Natural killer cell (primary cell): Measurements from ENCODE around the gene ZEB2. TPM values are rescaled to one million over a fixed set of nuclear protein-coding genes. Genes with fewer than 3 reads are reported as not detected.

Source experiments
- ATAC-seq, 3 donors: fragments of 150-1000 bp in 2 of 3; fragments of 200-7000 bp in 1 of 3; cut with Tn5 transposase; 1 replicate in 1 of 3; 2 replicates in 2 of 3; pipeline ENCODE4 v1.10.0; 2021; ENCODE audit warnings: mild to moderate bottlenecking in 2 of 3, moderate library complexity in 2 of 3
- DNase-seq, 2 donors: peaks; one replicate each; pipeline versions ENCODE4 v3.0.0 to v3.0.0-alpha.2; 2013 to 2021; ENCODE audit warnings: mixed read lengths in 1 of 2
- H3K27ac ChIP-seq: one replicate; pipeline ENCODE4 v1.5.1; 2013; ENCODE audit warnings: mild to moderate bottlenecking, low read length
- H3K27me3 ChIP-seq: one replicate; pipeline ENCODE4 v1.6.1; 2013; ENCODE audit warnings: low read length; ENCODE audit not compliant: control insufficient read depth, insufficient read depth
- H3K36me3 ChIP-seq: one replicate; pipeline ENCODE4 v1.6.1; 2013; ENCODE audit warnings: low read length; ENCODE audit not compliant: control insufficient read depth, insufficient read depth
- H3K4me1 ChIP-seq: one replicate; pipeline ENCODE4 v1.6.1; 2013; ENCODE audit warnings: low read length; ENCODE audit not compliant: control insufficient read depth, insufficient read depth
- H3K4me3 ChIP-seq: one replicate; pipeline ENCODE4 v1.5.1; 2013; ENCODE audit warnings: low read length
- H3K9me3 ChIP-seq: one replicate; pipeline ENCODE4 v1.6.1; 2013; ENCODE audit warnings: low read length; ENCODE audit not compliant: control insufficient read depth, insufficient read depth
- H3K27ac Mint-ChIP-seq, 2 donors: one replicate each; pipeline ENCODE4 v1.8.0; 2022; ENCODE audit warnings: mild to moderate bottlenecking in 2 of 2, mixed read lengths in 2 of 2, moderate library complexity in 1 of 2
- H3K27me3 Mint-ChIP-seq, 2 donors: one replicate each; pipeline ENCODE4 v1.8.0; 2022; ENCODE audit warnings: low read depth in 2 of 2, mixed read lengths in 2 of 2
- H3K36me3 Mint-ChIP-seq: one replicate; pipeline ENCODE4 v1.8.0; 2022; ENCODE audit warnings: mixed read lengths
- H3K4me1 Mint-ChIP-seq, 2 donors: one replicate each; pipeline ENCODE4 v1.8.0; 2022; ENCODE audit warnings: mixed read lengths in 2 of 2
- H3K4me3 Mint-ChIP-seq: one replicate; pipeline ENCODE4 v1.8.0; 2022; ENCODE audit warnings: mild to moderate bottlenecking, moderate library complexity, mixed read lengths
- H3K9me3 Mint-ChIP-seq, 2 donors: one replicate each; pipeline ENCODE4 v1.8.0; 2022; ENCODE audit warnings: mixed read lengths in 2 of 2
- WGBS: methylation state at CpG from one replicate; pipeline ENCODE4 v1.1.7; 2013; ENCODE audit warnings: missing lambda C conversion rate; ENCODE audit not compliant: insufficient coverage; 5-methylcytosine and 5-hydroxymethylcytosine counted together
- intact Hi-C: fragments of 100-400 bp; cut with micrococcal nuclease; formaldehyde crosslinking; loops from one replicate; pipeline ENCODE4 v1.14.2; 2022
- total RNA-seq, 4 donors: library from RNA; stranded (reverse); fragments of 120-200 nt in 1 of 4; gene quantifications; one replicate each; pipeline versions ENCODE4 v1.2.3 to v1.2.4, GENCODE V29; 2013 to 2022
- TF ChIP-seq, protein P1 (sequence below): fragments of 200-600 bp; IDR thresholded peaks from one replicate; pipeline ENCODE4 v1.8.0; 2022; ENCODE audit warnings: antibody characterized with exemption

ZEB2 gene
- total RNA-seq, 3 donors from 2014 or later (not counting 1 experiment from before 2014, with no cell fraction given): 718 to 1,143 (median 944) TPM

DNA sequence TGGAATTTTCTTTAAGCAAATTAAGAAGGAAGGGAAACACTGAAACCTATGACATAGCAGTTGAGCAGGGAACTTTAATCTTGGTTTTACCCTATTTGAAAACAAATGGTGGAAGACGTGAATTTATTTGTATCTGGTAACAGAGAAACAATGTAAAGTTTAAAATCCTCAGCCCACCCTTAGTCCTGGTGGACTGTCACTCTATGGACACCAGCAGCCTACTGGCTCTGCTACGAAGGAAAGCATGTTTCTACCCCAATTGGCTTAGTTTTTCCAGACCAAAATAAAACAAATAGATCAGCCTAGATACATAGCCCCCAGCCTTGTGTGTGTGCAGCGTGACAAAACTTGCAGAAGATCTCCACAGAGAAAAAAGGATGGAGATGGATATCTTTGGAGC is 7.4 kb downstream of the ZEB2 start:
- no peak for ATAC-seq
- Histone ChIP-seq H3K27ac (peak overlapping the region; percentile 92), H3K36me3 (peaks cover 15% of the 10 kb centered on the region), H3K4me3 (no peak overlapping the region), H3K9me3 (no peaks in the 10 kb centered on the region), H3K27me3 (no peaks in the 10 kb centered on the region), H3K4me1 (peaks cover 61% of the 10 kb centered on the region)
- intact Hi-C loops: no loop called here
- TF ChIP-seq, protein P1, sequence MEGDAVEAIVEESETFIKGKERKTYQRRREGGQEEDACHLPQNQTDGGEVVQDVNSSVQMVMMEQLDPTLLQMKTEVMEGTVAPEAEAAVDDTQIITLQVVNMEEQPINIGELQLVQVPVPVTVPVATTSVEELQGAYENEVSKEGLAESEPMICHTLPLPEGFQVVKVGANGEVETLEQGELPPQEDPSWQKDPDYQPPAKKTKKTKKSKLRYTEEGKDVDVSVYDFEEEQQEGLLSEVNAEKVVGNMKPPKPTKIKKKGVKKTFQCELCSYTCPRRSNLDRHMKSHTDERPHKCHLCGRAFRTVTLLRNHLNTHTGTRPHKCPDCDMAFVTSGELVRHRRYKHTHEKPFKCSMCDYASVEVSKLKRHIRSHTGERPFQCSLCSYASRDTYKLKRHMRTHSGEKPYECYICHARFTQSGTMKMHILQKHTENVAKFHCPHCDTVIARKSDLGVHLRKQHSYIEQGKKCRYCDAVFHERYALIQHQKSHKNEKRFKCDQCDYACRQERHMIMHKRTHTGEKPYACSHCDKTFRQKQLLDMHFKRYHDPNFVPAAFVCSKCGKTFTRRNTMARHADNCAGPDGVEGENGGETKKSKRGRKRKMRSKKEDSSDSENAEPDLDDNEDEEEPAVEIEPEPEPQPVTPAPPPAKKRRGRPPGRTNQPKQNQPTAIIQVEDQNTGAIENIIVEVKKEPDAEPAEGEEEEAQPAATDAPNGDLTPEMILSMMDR: no peak
- 72% methylated on average over 3 of the region's 3 CpGs for WGBS
- peaks cover 7 to 9% of the 10 kb centered on the region in 2 donors for H3K27me3 Mint-ChIP-seq
- H3K9me3 Mint-ChIP-seq: peaks cover 2 to 3% of the 10 kb centered on the region in 2 donors
- peaks cover 44% of the 10 kb centered on the region for H3K36me3 Mint-ChIP-seq
- no peak overlapping the region for H3K27ac Mint-ChIP-seq
- H3K4me1 Mint-ChIP-seq: peaks cover 81% of the 10 kb centered on the region in 2 donors
- H3K4me3 Mint-ChIP-seq: peak overlapping the region; percentile 95
- no peak for DNase-seq

DNA sequence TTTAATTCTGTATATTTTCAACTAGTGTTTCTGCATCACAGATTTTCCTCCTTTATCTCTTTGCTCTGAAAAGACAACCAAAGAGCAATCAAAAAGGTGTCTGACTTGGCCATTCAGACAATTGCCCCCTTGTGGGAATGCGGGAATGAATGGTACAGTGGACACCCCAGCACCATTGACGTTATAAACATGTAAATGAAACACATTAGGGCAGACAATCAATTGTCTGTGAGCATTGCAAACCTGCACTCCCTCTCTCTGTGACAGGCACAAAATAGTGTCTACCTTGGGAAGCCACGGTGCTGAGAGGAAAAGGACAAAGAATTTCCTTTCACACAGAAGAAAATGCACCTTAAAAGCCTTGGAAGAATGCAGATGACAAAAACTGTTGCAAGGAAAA is 8.0 kb downstream of the ZEB2 start:
- peaks cover 86% of the 10 kb centered on the region in 2 donors for H3K4me1 Mint-ChIP-seq

DNA sequence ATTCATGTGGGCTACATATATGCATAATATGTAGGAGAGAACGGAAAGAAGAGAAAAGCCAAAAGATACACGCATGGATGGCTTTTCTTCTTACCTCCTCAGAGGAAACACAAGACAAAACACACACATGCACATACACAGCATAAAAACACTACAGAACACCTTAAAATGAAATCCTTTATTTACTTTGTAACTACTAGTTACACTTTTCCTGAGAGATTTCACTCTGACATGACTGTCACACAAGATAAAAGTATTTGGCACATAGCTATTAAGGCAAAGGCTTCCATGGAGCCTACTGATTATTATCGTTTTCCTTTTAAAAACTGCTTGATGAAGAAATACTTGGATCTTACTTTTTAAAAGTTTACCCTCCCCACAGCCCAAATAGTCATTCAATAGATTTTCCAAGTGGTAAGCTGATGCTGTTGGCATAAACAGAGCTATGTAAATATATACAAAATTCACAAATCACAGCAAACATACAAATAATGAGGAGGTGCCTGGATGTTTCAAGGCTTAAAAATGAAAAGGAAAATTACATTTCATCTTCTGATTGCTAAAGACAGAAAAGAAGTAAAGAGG is 8.6 kb downstream of the ZEB2 start:
- ATAC-seq (no peak), DNase-seq (no peak)
- peaks cover 44% of the 10 kb centered on the region for H3K36me3 Mint-ChIP-seq
- TF ChIP-seq, protein P1: no peak
- Histone ChIP-seq H3K4me1 (peaks cover 61% of the 10 kb centered on the region), H3K4me3 (peak overlapping the region; percentile 39), H3K9me3 (no peaks in the 10 kb centered on the region), H3K27ac (peak overlapping the region; percentile 92), H3K36me3 (peaks cover 16% of the 10 kb centered on the region), H3K27me3 (no peaks in the 10 kb centered on the region)
- H3K9me3 Mint-ChIP-seq: peaks cover 2 to 3% of the 10 kb centered on the region in 2 donors
- H3K27me3 Mint-ChIP-seq: peaks cover 6 to 7% of the 10 kb centered on the region in 2 donors
- no peak overlapping the region for H3K27ac Mint-ChIP-seq
- peaks cover 90 to 92% of the 10 kb centered on the region in 2 donors for H3K4me1 Mint-ChIP-seq
- peak overlapping the region; percentile 95 for H3K4me3 Mint-ChIP-seq
- WGBS: no CpG with 5 or more reads among the region's 3 CpGs
- intact Hi-C loops: loop anchor here (2.0 kb wide), 2 partner anchors 87 to 1383 kb away; partner anchors contain the start of gene ARHGAP15

More for the DNA sequence above, 8.0 kb downstream of the ZEB2 start:
- intact Hi-C loops: loop anchor here (2.0 kb wide), 2 partner anchors 87 to 1383 kb away; partner anchors contain the start of gene ARHGAP15
- TF ChIP-seq, protein P1: no peak
- no peak overlapping the region for H3K4me3 ChIP-seq
- H3K36me3 ChIP-seq: peaks cover 15% of the 10 kb centered on the region
- H3K27ac ChIP-seq: peak overlapping the region; percentile 92
- Mint-ChIP-seq H3K4me3 (peak overlapping the region; percentile 95), H3K36me3 (peaks cover 44% of the 10 kb centered on the region), H3K9me3 (peaks cover 2 to 3% of the 10 kb centered on the region in 2 donors), H3K27ac (no peak overlapping the region), H3K27me3 (peaks cover 6 to 7% of the 10 kb centered on the region in 2 donors)
- WGBS: 44% methylated on average over 3 of the region's 3 CpGs
- H3K9me3 ChIP-seq: no peaks in the 10 kb centered on the region
- peaks cover 61% of the 10 kb centered on the region for H3K4me1 ChIP-seq
- H3K27me3 ChIP-seq: no peaks in the 10 kb centered on the region
- ATAC-seq (no peak), DNase-seq (no peak)
